Heart left ventricle (tissue), 16 donors: ENCODE data around the gene YIPF2. TPM values are rescaled to one million over a fixed set of nuclear protein-coding genes. Genes with fewer than 3 reads are reported as not detected.

Experiments
- ATAC-seq, 4 donors: fragments of 200-7000 bp; cut with Tn5 transposase; one replicate each; pipeline ENCODE4 v1.9.1; 2020 to 2022; ENCODE audit warnings: moderate library complexity in 4 of 4, mild to moderate bottlenecking in 3 of 4, moderate number of reproducible peaks in 1 of 4
- DNase-seq, 5 donors: peaks; one replicate each; pipeline ENCODE4 v3.0.0-alpha.2; 2020
- H3K27ac ChIP-seq, 12 donors: fragments of 200-600 bp; sonication (generic) in 4 of 12; one replicate each; pipeline versions ENCODE4 v1.5.0 to v1.8.0; 2016 to 2022; ENCODE audit warnings: mild to moderate bottlenecking in 2 of 12
- H3K27me3 ChIP-seq, 9 donors: fragments of 200-600 bp; sonication (generic) in 2 of 9; one replicate each; pipeline versions ENCODE4 v1.5.1 to v1.8.0; 2016 to 2022; ENCODE audit warnings: mild to moderate bottlenecking in 3 of 9
- H3K36me3 ChIP-seq, 9 donors: fragments of 200-600 bp; sonication (generic) in 2 of 9; one replicate each; pipeline versions ENCODE4 v1.5.0 to v1.8.0; 2018 to 2022; ENCODE audit warnings: mild to moderate bottlenecking in 2 of 9
- H3K4me1 ChIP-seq, 12 donors: fragments of 200-600 bp; sonication (generic) in 4 of 12; one replicate each; pipeline versions ENCODE4 v1.5.0 to v1.8.0; 2016 to 2022; ENCODE audit warnings: mild to moderate bottlenecking in 3 of 12
- H3K4me3 ChIP-seq, 12 donors: fragments of 200-600 bp; sonication (generic) in 4 of 12; one replicate each; pipeline versions ENCODE4 v1.5.0 to v1.8.0; 2017 to 2022; ENCODE audit warnings: mild to moderate bottlenecking in 9 of 12, moderate library complexity in 4 of 12
- H3K9me3 ChIP-seq, 12 donors: fragments of 200-600 bp; sonication (generic) in 4 of 12; one replicate each; pipeline versions ENCODE4 v1.5.0 to v1.8.0; 2016 to 2022; ENCODE audit warnings: mild to moderate bottlenecking in 1 of 12
- CTCF ChIP-seq, 12 donors: fragments of 200-600 bp; sonication (generic) in 4 of 12; IDR thresholded peaks; one replicate each; pipeline versions ENCODE4 v1.5.0 to v1.8.0; 2018 to 2022; ENCODE audit warnings: antibody characterized with exemption in 12 of 12, mild to moderate bottlenecking in 5 of 12
- POLR2A ChIP-seq, 2 donors: fragments of 450-650 bp; IDR thresholded peaks; one replicate each; pipeline ENCODE4 v1.6.1; 2017; ENCODE audit warnings: antibody characterized with exemption in 2 of 2, mild to moderate bottlenecking in 2 of 2, moderate library complexity in 2 of 2
- WGBS, 4 donors: extraction: QIAGEN DNeasy Blood & Tissue Kit in 2 of 4; methylation state at CpG; one replicate each; pipeline versions ENCODE4 v1.1.5 to v1.1.7; 2013 to 2018; 5-methylcytosine and 5-hydroxymethylcytosine counted together
- intact Hi-C, 10 donors: fragments of 100-400 bp; cut with DNase I; formaldehyde crosslinking; loops; one replicate each; pipeline versions ENCODE4 v1.11.1 to v1.14.2; 2022
- polyA plus RNA-seq, 2 donors: library from polyadenylated mRNA; stranded (reverse); fragments of 200-250 nt; gene quantifications; one replicate each; pipeline ENCODE4 v1.2.3, GENCODE V29; 2013
- total RNA-seq, 9 donors: library from RNA; depleted of rRNA in 2 of 9; stranded (reverse); fragments of >200 nt in 2 of 9; fragmentation: NEBNext Ultra II Directional in 3 of 9; extraction: Animal tissue kit (Norgen Biotek cat#: 25700) in 3 of 9; gene quantifications; one replicate each; pipeline versions ENCODE4 v1.1.0 to v1.2.4, GENCODE V29; 2016 to 2023
- donor health status: ischemic (EF 13 %, LVEDD 7.1; RV severe dilation, severe dysfunction).
- donor health status: healthy with polysubstance abuse.
- donor health status: DM: no; HTN: yes; CAD: no.
- donor health status: DM: no; HTN: no; CAD: no.
- donor health status: ischemic (EF 25% LVEDD 6.9; RV normal size, moderate dysfunction).
- donor health status: ischemic (EF 25% LVEDD 5.7; RV mildly dilated, moderate dysfunction).
- donor health status: healthy.
- donor health status: DM: yes; HTN: yes; CAD: no.
- donor health status: ischemic (EF 35%, LVEDD 5.7; RV mildly dilated, moderate dysfunction).
- donor health status: nonischemic (EF 11% LVEDD 7.7; RV severe dilation, severe dysfunction).
- donor health status: DM: yes; HTN: yes; CAD: no.
- donor health status: PGD.
- donor health status: ischemic (EF 29% LVEDD 5.4; RV normal size, mild dysfunction).
- donor health status: nonischemic (EF 23%, LVEDD 6.1; RV moderate dilation, normal function).

The YIPF2 gene
- total and polyA plus RNA-seq, 11 donors = 11.5 to 38.7 (median 21.3) TPM

- TF ChIP-seq CTCF (IDR thresholded peaks at IDR 0.05) (no peak), POLR2A (IDR thresholded peaks at IDR 0.05) (no peak)
- H3K4me3 ChIP-seq = no peak overlapping the region
- WGBS, 4 donors = 60 to 87% (median 64%) methylated on average over 6 to 10 of the region's 10 CpGs
- peak; percentile 66 to 84 (median 76) for ATAC-seq
- intact Hi-C loops = loop anchor here in 3 of 10 donors (5.0 kb wide), 1 partner anchor 51 kb away; the partner anchor contains the start of genes TIMM29 (in 3 of the 3) and YIPF2 (in 3 of the 3)
- peak overlapping the region in 11 of 12 donors; percentile 3 to 89 (median 67) for H3K27ac ChIP-seq
- H3K27me3 ChIP-seq = no peaks in the 10 kb centered on the region
- H3K4me1 ChIP-seq = peaks cover 0 to 69% (median 40%) of the 10 kb centered on the region in 12 donors
- DNase-seq = peak in 3 of 5 donors; percentile 61 to 85 (median 69)
- no peaks in the 10 kb centered on the region for H3K9me3 ChIP-seq
- H3K36me3 ChIP-seq = no peaks in the 10 kb centered on the region
These were observed 51.8 kb downstream of the YIPF2 start for GRCh38 chr19:10876459-10877240.

GRCh38 chr19:10874024-10874423 is 54.4 kb downstream of the YIPF2 start:
- 93 to 95% (median 95%) methylated on average over 1 of the region's 1 CpG for WGBS, 4 donors
- ATAC-seq (no peak), DNase-seq (no peak)
- H3K36me3 ChIP-seq = no peaks in the 10 kb centered on the region
- intact Hi-C loops = loop anchor here in 1 of 10 donors (5.0 kb wide), 1 partner anchor 53 kb away; the partner anchor contains the start of genes TIMM29 and YIPF2
- no peak overlapping the region for H3K27ac ChIP-seq
- H3K4me3 ChIP-seq = no peak overlapping the region
- TF ChIP-seq POLR2A (IDR thresholded peaks at IDR 0.05) (no peak), CTCF (IDR thresholded peaks at IDR 0.05) (no peak)
- H3K27me3 ChIP-seq = no peaks in the 10 kb centered on the region
- peaks cover 0 to 68% (median 31%) of the 10 kb centered on the region in 12 donors for H3K4me1 ChIP-seq
- H3K9me3 ChIP-seq = no peaks in the 10 kb centered on the region

GRCh38 chr19:10872546-10873107 is 55.8 kb downstream of the YIPF2 start:
- peaks cover 0 to 65% (median 31%) of the 10 kb centered on the region in 12 donors for H3K4me1 ChIP-seq

More at GRCh38 chr19:10872546-10873107, 55.8 kb downstream of the YIPF2 start:
- ATAC-seq = no peak
- no peaks in the 10 kb centered on the region for H3K36me3 ChIP-seq
- peak overlapping the region in 10 of 12 donors; percentile 64 to 87 (median 80) for H3K27ac ChIP-seq
- DNase-seq = no peak
- H3K27me3 ChIP-seq = no peaks in the 10 kb centered on the region
- 15 to 18% (median 17%) methylated on average over 16 of the region's 16 CpGs for WGBS, 4 donors
- intact Hi-C loops = loop anchor here in 3 of 10 donors (2.0 to 5.0 kb wide), 2 partner anchors 55 to 56 kb away; partner anchors contain the start of genes TIMM29 (in 3 of the 3) and YIPF2 (in 3 of the 3)
- H3K9me3 ChIP-seq = no peaks in the 10 kb centered on the region
- no peak for TF ChIP-seq POLR2A (IDR thresholded peaks at IDR 0.05)
- TF ChIP-seq CTCF (IDR thresholded peaks at IDR 0.05) = no peak
- H3K4me3 ChIP-seq = peak overlapping the region; percentile 53 to 96 (median 76)

Other genes starting within 250 kb of the YIPF2 start
- 10 to 100 TPM; 16.6 to 31.8 (median 25.7) TPM for gene QTRT1, start 227.2 kb downstream of the YIPF2 start, total RNA-seq
- 10 to 100 TPM; 32.1 to 46.6 TPM for gene QTRT1, start 227.2 kb downstream of the YIPF2 start, polyA plus RNA-seq
- gene DNM2, start 210.6 kb downstream of the YIPF2 start, total RNA-seq = 100 to 1,000 TPM in 8 of 9 donors, 10 to 100 TPM in 1; 98.9 to 204 (median 137) TPM
- gene DNM2, start 210.6 kb downstream of the YIPF2 start, polyA plus RNA-seq = 100 to 1,000 TPM in 1 of 2 donors, 10 to 100 TPM in 1; 98.9 to 118 TPM
- 10 to 100 TPM; 27.0 to 56.5 (median 35.0) TPM for gene TMED1, start 92.4 kb downstream of the YIPF2 start, total RNA-seq
- 10 to 100 TPM; 44.6 to 76.5 TPM for gene TMED1, start 92.4 kb downstream of the YIPF2 start, polyA plus RNA-seq
- gene C19orf38, start 80.2 kb downstream of the YIPF2 start, total RNA-seq = 1 to 10 TPM in 4 of 9 donors, under 1 TPM in 5; 0.21 to 6.0 (median 0.86) TPM
- 1 to 10 TPM in 1 of 2 donors, under 1 TPM in 1; 0.23 to 1.1 TPM for gene C19orf38, start 80.2 kb downstream of the YIPF2 start, polyA plus RNA-seq
- 10 to 100 TPM; 22.4 to 39.5 (median 29.3) TPM for gene CARM1, start 57.1 kb downstream of the YIPF2 start, total RNA-seq
- 10 to 100 TPM; 26.9 to 38.6 TPM for gene CARM1, start 57.1 kb downstream of the YIPF2 start, polyA plus RNA-seq
- gene TIMM29, start 172 bp upstream of the YIPF2 start, total RNA-seq = 10 to 100 TPM; 10.0 to 29.3 (median 14.5) TPM
- gene TIMM29, start 172 bp upstream of the YIPF2 start, polyA plus RNA-seq = 10 to 100 TPM; 15.5 to 17.3 TPM
- gene SMARCA4, start 32.4 kb upstream of the YIPF2 start, total RNA-seq = 10 to 100 TPM; 34.1 to 70.9 (median 48.3) TPM
- gene SMARCA4, start 32.4 kb upstream of the YIPF2 start, polyA plus RNA-seq = 10 to 100 TPM; 49.5 to 62.5 TPM
- gene LDLR, start 160.8 kb upstream of the YIPF2 start, total RNA-seq = 10 to 100 TPM in 8 of 9 donors, 1 to 10 TPM in 1; 4.3 to 30.9 (median 19.0) TPM
- 10 to 100 TPM in 1 of 2 donors, 1 to 10 TPM in 1; 4.5 to 45.9 TPM for gene LDLR, start 160.8 kb upstream of the YIPF2 start, polyA plus RNA-seq
- 10 to 100 TPM in 1 of 9 donors, 1 to 10 TPM in 8; 1.7 to 10.7 (median 5.2) TPM for gene SPC24, start 227.1 kb upstream of the YIPF2 start, total RNA-seq
- gene SPC24, start 227.1 kb upstream of the YIPF2 start, polyA plus RNA-seq = 1 to 10 TPM; 1.4 to 3.0 TPM